Keratinocyte (primary cell): ENCODE measurements around the gene CLDN6. TPM values are rescaled to one million over a fixed set of nuclear protein-coding genes. Genes with fewer than 3 reads are reported as not detected.

Source experiments
- DNase-seq: peaks from one replicate; pipeline ENCODE4 v3.0.0-alpha.2; 2011; ENCODE audit warnings: low read depth, missing footprints, low spot score
- FAIRE-seq: peaks from 2 replicates; lab custom pipeline; 2011; peaks lifted over from hg19 to GRCh38; lab: Jason Lieb, UNC
- H2AFZ ChIP-seq: 2 replicates; pipeline ENCODE4 v1.6.0; 2012; ENCODE audit warnings: low read length, control low read depth, inconsistent platforms; ENCODE audit not compliant: control insufficient read depth
- H3K27ac ChIP-seq: 2 replicates; pipeline ENCODE4 v1.5.1; 2011; ENCODE audit warnings: low read length; ENCODE audit not compliant: control insufficient read depth, insufficient read depth
- H3K27me3 ChIP-seq: 3 replicates; pipeline ENCODE4 v1.6.0; 2011; ENCODE audit warnings: low read length; ENCODE audit not compliant: control insufficient read depth, insufficient read depth; ENCODE audit errors: extremely low read depth
- H3K36me3 ChIP-seq, 2 experiments: 2 replicates in 1 of 2; 3 replicates in 1 of 2; pipeline ENCODE4 v1.5.1; 2011; ENCODE audit warnings: low read length in 2 of 2, mild to moderate bottlenecking in 1 of 2; ENCODE audit not compliant: control insufficient read depth in 2 of 2, insufficient read depth in 2 of 2; ENCODE audit errors: extremely low read depth in 1 of 2
- H3K4me1 ChIP-seq: 3 replicates; pipeline ENCODE4 v1.5.1; 2011; ENCODE audit warnings: low read length; ENCODE audit not compliant: control insufficient read depth, insufficient read depth; ENCODE audit errors: extremely low read depth
- H3K4me2 ChIP-seq: 3 replicates; pipeline ENCODE4 v1.6.0; 2011; ENCODE audit warnings: low read depth, low read length; ENCODE audit not compliant: control insufficient read depth, insufficient read depth; ENCODE audit errors: extremely low read depth
- H3K4me3 ChIP-seq, 3 experiments: fragments of 200-600 bp in 1 of 3; sonication (generic) in 1 of 3; 2 replicates in 2 of 3; 3 replicates in 1 of 3; pipeline ENCODE4 v1.5.1; 2011 to 2016; ENCODE audit warnings: low read length in 3 of 3, mild to moderate bottlenecking in 3 of 3, control low read depth in 2 of 3, inconsistent platforms in 1 of 3, low read depth in 1 of 3, mixed read lengths in 1 of 3, mixed run types in 1 of 3, moderate library complexity in 1 of 3; ENCODE audit not compliant: control insufficient read depth in 2 of 3, insufficient read depth in 2 of 3; ENCODE audit errors: extremely low read depth in 1 of 3
- H3K79me2 ChIP-seq: 2 replicates; pipeline ENCODE4 v1.6.0; 2012; ENCODE audit warnings: low read length; ENCODE audit not compliant: control insufficient read depth, insufficient read depth
- H3K9ac ChIP-seq: 3 replicates; pipeline ENCODE4 v1.6.0; 2011; ENCODE audit warnings: low read length; ENCODE audit not compliant: control insufficient read depth, insufficient read depth; ENCODE audit errors: extremely low read depth
- H3K9me1 ChIP-seq: 3 replicates; pipeline ENCODE4 v1.6.0; 2011; ENCODE audit warnings: low read length; ENCODE audit not compliant: control insufficient read depth, insufficient read depth; ENCODE audit errors: extremely low read depth
- H3K9me3 ChIP-seq: 2 replicates; pipeline ENCODE4 v1.5.1; 2012; ENCODE audit warnings: low read depth, low read length; ENCODE audit not compliant: control insufficient read depth
- H4K20me1 ChIP-seq: 3 replicates; pipeline ENCODE4 v1.6.0; 2011; ENCODE audit warnings: low read length; ENCODE audit not compliant: control insufficient read depth, insufficient read depth; ENCODE audit errors: extremely low read depth
- EZH2 ChIP-seq: IDR thresholded peaks from one replicate; pipeline ENCODE4 v1.6.1; 2012; ENCODE audit warnings: inconsistent platforms, mild to moderate bottlenecking, low read length, moderate library complexity
- dilution Hi-C: fragments of 300-500 bp; cut with MboI; formaldehyde crosslinking; loops from one replicate; pipeline ENCODE4 v1.7.0; 2020; ENCODE audit warnings: low sequenced_read_pairs; ENCODE audit not compliant: extremely low pct_ligation_motif_present
- polyA plus RNA-seq, 5 experiments: library from polyadenylated mRNA; depleted of rRNA in 3 of 5; stranded (reverse) in 3 of 5; stranded (forward) in 1 of 5; unstranded in 1 of 5; fragments of >200 nt; gene quantifications; 1 replicate in 1 of 5; 2 replicates in 3 of 5; 3 replicates in 1 of 5; pipeline versions ENCODE4 v1.2.1 to v1.2.3, GENCODE V29; 2011 to 2012; ENCODE audit warnings: missing spikeins in 2 of 5, low read depth in 1 of 5, low replicate concordance in 1 of 5
- TF ChIP-seq, protein P1 (sequence below), 3 experiments: IDR thresholded peaks in 1 of 3; conservative IDR thresholded peaks in 1 of 3; optimal IDR thresholded peaks in 1 of 3; 2 replicates in 2 of 3; 3 replicates in 1 of 3; pipeline versions ENCODE3 to v1.5.1; 2011; ENCODE audit warnings: low read length in 3 of 3, mild to moderate bottlenecking in 3 of 3, moderate library complexity in 2 of 3, control low read depth in 1 of 3, inconsistent platforms in 1 of 3; ENCODE audit not compliant: insufficient read depth in 2 of 3; ENCODE audit errors: extremely low read depth in 1 of 3

CLDN6 gene
- polyA plus RNA-seq, 1 donor (not counting 4 experiments of a cell fraction or from before 2014, with no cell fraction given), result not detected

GRCh38 chr16:3022208-3022683, 4.3 kb upstream of the CLDN6 start:
- H3K9me1 ChIP-seq, result no peaks in the 10 kb centered on the region
- no peaks in the 10 kb centered on the region for H4K20me1 ChIP-seq
- H2AFZ ChIP-seq, result no peak overlapping the region
- DNase-seq, result no peak
- H3K9ac ChIP-seq, result peak overlapping the region; percentile 97
- TF ChIP-seq, protein P1, sequence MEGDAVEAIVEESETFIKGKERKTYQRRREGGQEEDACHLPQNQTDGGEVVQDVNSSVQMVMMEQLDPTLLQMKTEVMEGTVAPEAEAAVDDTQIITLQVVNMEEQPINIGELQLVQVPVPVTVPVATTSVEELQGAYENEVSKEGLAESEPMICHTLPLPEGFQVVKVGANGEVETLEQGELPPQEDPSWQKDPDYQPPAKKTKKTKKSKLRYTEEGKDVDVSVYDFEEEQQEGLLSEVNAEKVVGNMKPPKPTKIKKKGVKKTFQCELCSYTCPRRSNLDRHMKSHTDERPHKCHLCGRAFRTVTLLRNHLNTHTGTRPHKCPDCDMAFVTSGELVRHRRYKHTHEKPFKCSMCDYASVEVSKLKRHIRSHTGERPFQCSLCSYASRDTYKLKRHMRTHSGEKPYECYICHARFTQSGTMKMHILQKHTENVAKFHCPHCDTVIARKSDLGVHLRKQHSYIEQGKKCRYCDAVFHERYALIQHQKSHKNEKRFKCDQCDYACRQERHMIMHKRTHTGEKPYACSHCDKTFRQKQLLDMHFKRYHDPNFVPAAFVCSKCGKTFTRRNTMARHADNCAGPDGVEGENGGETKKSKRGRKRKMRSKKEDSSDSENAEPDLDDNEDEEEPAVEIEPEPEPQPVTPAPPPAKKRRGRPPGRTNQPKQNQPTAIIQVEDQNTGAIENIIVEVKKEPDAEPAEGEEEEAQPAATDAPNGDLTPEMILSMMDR (optimal IDR thresholded peaks at IDR 0.05 in 1 of 3, IDR thresholded peaks at IDR 0.05 in 1 of 3, conservative IDR thresholded peaks at IDR 0.05 in 1 of 3; ENCODE audit: extremely low read depth in 1 of 3, insufficient read depth in 2 of 3, low read length in 3 of 3), result no peak
- TF ChIP-seq EZH2, result no peak
- peaks cover 14 to 28% of the 10 kb centered on the region in 2 experiments for H3K36me3 ChIP-seq
- dilution Hi-C loops, result no loop called here
- peak overlapping the region; percentile 80 to 85 (median 84) for H3K4me3 ChIP-seq
- H3K4me2 ChIP-seq, result peak overlapping the region; percentile 81
- H3K27me3 ChIP-seq, result no peaks in the 10 kb centered on the region
- H3K4me1 ChIP-seq, result peaks cover 25% of the 10 kb centered on the region
- peak overlapping the region; percentile 97 for H3K27ac ChIP-seq
- no peaks in the 10 kb centered on the region for H3K9me3 ChIP-seq
- FAIRE-seq, result peak; percentile 80
- H3K79me2 ChIP-seq, result no peaks in the 10 kb centered on the region

GRCh38 chr16:3021449-3022207, 3.6 kb upstream of the CLDN6 start:
- Histone ChIP-seq H3K9me1 (no peaks in the 10 kb centered on the region), H3K4me2 (peak overlapping the region; percentile 81), H3K9me3 (no peaks in the 10 kb centered on the region), H3K27me3 (no peaks in the 10 kb centered on the region), H3K4me1 (peaks cover 25% of the 10 kb centered on the region), H3K9ac (peak overlapping the region; percentile 97), H3K36me3 (peaks cover 10 to 27% of the 10 kb centered on the region in 2 experiments), H2AFZ (no peak overlapping the region), H3K4me3 (peak overlapping the region; percentile 80 to 85 (median 84)), H3K27ac (peak overlapping the region; percentile 97), H3K79me2 (no peaks in the 10 kb centered on the region), H4K20me1 (no peaks in the 10 kb centered on the region)
- TF ChIP-seq, protein P1 (optimal IDR thresholded peaks at IDR 0.05 in 1 of 3, IDR thresholded peaks at IDR 0.05 in 1 of 3, conservative IDR thresholded peaks at IDR 0.05 in 1 of 3; ENCODE audit: extremely low read depth in 1 of 3, insufficient read depth in 2 of 3, low read length in 3 of 3), result peak in 2 of 3 experiments; percentile 32 to 45
- no peak for TF ChIP-seq EZH2
- dilution Hi-C loops, result no loop called here
- DNase-seq (no peak), FAIRE-seq (peak; percentile 9)
